ENCODE data around the gene TRAF2.

DNA sequence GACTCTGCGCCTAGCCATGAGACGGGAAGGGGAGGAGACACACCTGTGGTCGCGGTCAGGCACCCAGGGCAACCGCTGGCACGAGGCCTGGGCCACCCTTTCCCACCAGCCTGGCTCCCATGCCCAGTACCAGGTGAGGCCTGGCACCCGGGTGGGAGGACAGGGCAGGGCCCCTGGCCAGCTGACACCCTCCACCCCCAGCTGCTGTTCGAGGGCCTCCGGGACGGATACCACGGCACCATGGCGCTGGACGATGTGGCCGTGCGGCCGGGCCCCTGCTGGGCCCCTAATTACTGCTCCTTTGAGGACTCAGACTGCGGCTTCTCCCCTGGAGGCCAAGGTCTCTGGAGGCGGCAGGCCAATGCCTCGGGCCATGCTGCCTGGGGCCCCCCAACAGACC lies 29.1 kb upstream of the TRAF2 start:
- TF ChIP-seq, protein P1, sequence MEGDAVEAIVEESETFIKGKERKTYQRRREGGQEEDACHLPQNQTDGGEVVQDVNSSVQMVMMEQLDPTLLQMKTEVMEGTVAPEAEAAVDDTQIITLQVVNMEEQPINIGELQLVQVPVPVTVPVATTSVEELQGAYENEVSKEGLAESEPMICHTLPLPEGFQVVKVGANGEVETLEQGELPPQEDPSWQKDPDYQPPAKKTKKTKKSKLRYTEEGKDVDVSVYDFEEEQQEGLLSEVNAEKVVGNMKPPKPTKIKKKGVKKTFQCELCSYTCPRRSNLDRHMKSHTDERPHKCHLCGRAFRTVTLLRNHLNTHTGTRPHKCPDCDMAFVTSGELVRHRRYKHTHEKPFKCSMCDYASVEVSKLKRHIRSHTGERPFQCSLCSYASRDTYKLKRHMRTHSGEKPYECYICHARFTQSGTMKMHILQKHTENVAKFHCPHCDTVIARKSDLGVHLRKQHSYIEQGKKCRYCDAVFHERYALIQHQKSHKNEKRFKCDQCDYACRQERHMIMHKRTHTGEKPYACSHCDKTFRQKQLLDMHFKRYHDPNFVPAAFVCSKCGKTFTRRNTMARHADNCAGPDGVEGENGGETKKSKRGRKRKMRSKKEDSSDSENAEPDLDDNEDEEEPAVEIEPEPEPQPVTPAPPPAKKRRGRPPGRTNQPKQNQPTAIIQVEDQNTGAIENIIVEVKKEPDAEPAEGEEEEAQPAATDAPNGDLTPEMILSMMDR (IDR thresholded peaks at IDR 0.05), result no peak
- TF ChIP-seq EP300 (IDR thresholded peaks at IDR 0.05), result no peak

Data from tibial nerve (tissue), 4 donors.